Measurements from ENCODE around the gene AWAT1.
A peak's percentile ranks its signal among the peaks of the same experiment; 100 is the strongest.
"Not testable (repeated sequence)": the region's sequence is repeated elsewhere in the genome, so short reads cannot be mapped to it uniquely, and the experiment has no call there.

Gene AWAT1

GRCh38 chrX:70262952-70263567, 28.6 kb downstream of the AWAT1 start:
- peak; percentile 65 for DNase-seq (ENCODE audit: low spot score)

GRCh38 chrX:70264784-70265183, 30.3 kb downstream of the AWAT1 start:
- no peak for DNase-seq (ENCODE audit: low spot score)

GRCh38 chrX:70268034-70268433, 33.6 kb downstream of the AWAT1 start, which contains the start of gene ARR3:
TSS of gene ARR3 (plus strand) at chrX:70268334. CDS start at chrX:70269386, 1,052 bp downstream.
- peak; percentile 49 for DNase-seq (ENCODE audit: low spot score)

GRCh38 chrX:70274029-70274428, 39.6 kb downstream of the AWAT1 start:
- not testable (repeated sequence) for DNase-seq (ENCODE audit: low spot score)

GRCh38 chrX:70279081-70279480, 44.6 kb downstream of the AWAT1 start:
- no peak for DNase-seq (ENCODE audit: low spot score)

GRCh38 chrX:70280573-70280972, 46.1 kb downstream of the AWAT1 start:
- DNase-seq (ENCODE audit: low spot score) = no peak

GRCh38 chrX:70281951-70282350, 47.5 kb downstream of the AWAT1 start, which contains the start of gene RAB41:
TSS of gene RAB41 (plus strand) at chrX:70282172. CDS start at chrX:70282218, 46 bp downstream.
- DNase-seq (ENCODE audit: low spot score) = no peak

- no peak for DNase-seq (ENCODE audit: low spot score)
Observed at GRCh38 chrX:70289168-70289792, 54.8 kb downstream of the AWAT1 start.

Measured in D341Med (cell line).